Kidney (tissue), 14 donors: ENCODE measurements around the gene PPP6R3. TPM values are rescaled to one million over a fixed set of nuclear protein-coding genes. Genes with fewer than 3 reads are reported as not detected.

Source experiments
- DNase-seq, 5 donors: peaks; one replicate each; pipeline ENCODE4 v3.0.0-alpha.2; 2013 to 2020
- FAIRE-seq: peaks from 2 replicates; lab custom pipeline; 2012; peaks lifted over from hg19 to GRCh38; lab: Jason Lieb, UNC
- H3K27ac ChIP-seq, 2 donors: one replicate each; pipeline ENCODE4 v1.7.0; 2013; ENCODE audit warnings: low read depth in 2 of 2, low read length in 2 of 2, inconsistent platforms in 1 of 2
- H3K27me3 ChIP-seq: one replicate; pipeline ENCODE4 v1.7.1; 2013; ENCODE audit warnings: low read length, inconsistent platforms; ENCODE audit not compliant: control insufficient read depth, insufficient read depth
- H3K36me3 ChIP-seq, 3 donors: one replicate each; pipeline versions ENCODE4 v1.7.0 to v1.7.1; 2013; ENCODE audit warnings: low read length in 3 of 3, control low read depth in 1 of 3, inconsistent platforms in 1 of 3; ENCODE audit not compliant: insufficient read depth in 3 of 3, control insufficient read depth in 2 of 3
- H3K4me1 ChIP-seq, 3 donors: one replicate each; pipeline versions ENCODE4 v1.7.0 to v1.7.1; 2013; ENCODE audit warnings: low read length in 3 of 3, inconsistent platforms in 1 of 3, low read depth in 1 of 3; ENCODE audit not compliant: control insufficient read depth in 2 of 3, insufficient read depth in 2 of 3
- H3K4me3 ChIP-seq, 3 donors: one replicate each; pipeline versions ENCODE4 v1.7.0 to v1.8.1; 2013; ENCODE audit warnings: low read length in 3 of 3, control low read depth in 1 of 3, inconsistent platforms in 1 of 3
- H3K9ac ChIP-seq, 3 donors: one replicate each; pipeline versions ENCODE4 v1.7.0 to v1.7.1; 2013; ENCODE audit warnings: low read length in 3 of 3, control low read depth in 1 of 3, inconsistent platforms in 1 of 3
- H3K9me3 ChIP-seq, 3 donors: one replicate each; pipeline versions ENCODE4 v1.7.0 to v1.7.1; 2013; ENCODE audit warnings: low read length in 3 of 3, control low read depth in 1 of 3, inconsistent platforms in 1 of 3; ENCODE audit not compliant: control insufficient read depth in 2 of 3, insufficient read depth in 1 of 3
- intact Hi-C: fragments of 100-400 bp; cut with DNase I; formaldehyde crosslinking; loops from one replicate; pipeline ENCODE4 v1.11.1; 2022
- polyA plus RNA-seq: library from polyadenylated mRNA; stranded (reverse); fragments of 350-450 nt; fragmentation: Illumina TruSeq; extraction: RNeasy Lipid Tissue Mini Kit (QIAGEN cat#74804); gene quantifications from one replicate; pipeline ENCODE4 v1.2.3, GENCODE V29; 2014; ENCODE audit warnings: low read depth, low replicate concordance; ENCODE audit not compliant: insufficient read depth
- total RNA-seq: library from RNA; stranded (reverse); fragmentation: NEBNext Ultra II Directional; extraction: Animal tissue kit (Norgen Biotek cat#: 25700); gene quantifications from one replicate; pipeline ENCODE4 v1.2.1, GENCODE V29; 2021
- TF ChIP-seq, protein P1 (sequence below): IDR thresholded peaks from 3 replicates; pipeline ENCODE4 v1.5.1; 2012; ENCODE audit warnings: mild to moderate bottlenecking, moderate library complexity, borderline replicate concordance; ENCODE audit not compliant: insufficient read depth; ENCODE audit errors: extremely low read depth
- donor health status: control.
- donor health status: control.
- donor health status: control.
- donor health status: control.
- donor health status: control.
- donor health status: DM: yes; HTN: yes; CAD: no.
- donor health status: Normal renal cell carcinoma (clear cell type).

Gene PPP6R3
- total and polyA plus RNA-seq, 2 donors from 2014 or later: 30.3 to 108 TPM

DNA sequence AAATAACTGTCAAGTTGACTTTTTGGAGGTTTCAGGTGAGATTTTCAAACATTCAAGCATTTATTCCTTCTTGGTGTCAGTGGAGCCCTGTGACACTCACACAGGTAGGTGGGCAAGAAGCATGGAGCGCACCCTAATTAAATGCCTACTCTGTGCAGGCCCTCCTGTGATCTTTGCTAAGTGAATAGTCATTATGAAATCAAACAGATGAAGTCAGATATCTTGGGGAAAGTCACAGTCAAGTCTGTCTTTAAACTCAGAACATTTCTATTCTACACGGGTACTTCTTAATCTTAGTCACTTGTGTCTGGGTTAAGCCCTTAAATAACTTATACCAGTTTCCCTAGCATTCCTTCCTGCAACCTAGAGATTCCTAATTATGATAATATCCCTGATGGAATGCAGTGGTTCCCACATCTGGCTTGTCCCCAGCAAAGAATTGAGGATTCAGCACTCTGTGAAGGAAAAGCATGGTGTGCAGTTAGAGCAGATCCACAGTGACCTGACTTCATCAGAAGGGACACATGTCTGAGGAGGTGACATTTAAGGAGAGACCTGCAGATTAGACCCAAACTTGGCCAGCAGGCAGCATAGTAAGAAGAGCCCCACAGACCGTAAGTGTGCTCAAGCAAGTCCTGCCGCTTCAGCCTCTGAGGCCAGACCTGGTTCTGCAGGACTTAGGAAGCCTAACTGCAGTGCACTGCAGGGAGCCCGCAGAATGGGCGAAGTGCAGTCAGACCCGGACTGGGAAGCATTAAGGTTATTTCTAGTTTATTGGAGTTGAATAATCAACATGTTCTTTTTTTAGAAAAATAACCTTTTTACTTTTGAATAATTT lies 138.5 kb downstream of the PPP6R3 start:
- TF ChIP-seq, protein P1, sequence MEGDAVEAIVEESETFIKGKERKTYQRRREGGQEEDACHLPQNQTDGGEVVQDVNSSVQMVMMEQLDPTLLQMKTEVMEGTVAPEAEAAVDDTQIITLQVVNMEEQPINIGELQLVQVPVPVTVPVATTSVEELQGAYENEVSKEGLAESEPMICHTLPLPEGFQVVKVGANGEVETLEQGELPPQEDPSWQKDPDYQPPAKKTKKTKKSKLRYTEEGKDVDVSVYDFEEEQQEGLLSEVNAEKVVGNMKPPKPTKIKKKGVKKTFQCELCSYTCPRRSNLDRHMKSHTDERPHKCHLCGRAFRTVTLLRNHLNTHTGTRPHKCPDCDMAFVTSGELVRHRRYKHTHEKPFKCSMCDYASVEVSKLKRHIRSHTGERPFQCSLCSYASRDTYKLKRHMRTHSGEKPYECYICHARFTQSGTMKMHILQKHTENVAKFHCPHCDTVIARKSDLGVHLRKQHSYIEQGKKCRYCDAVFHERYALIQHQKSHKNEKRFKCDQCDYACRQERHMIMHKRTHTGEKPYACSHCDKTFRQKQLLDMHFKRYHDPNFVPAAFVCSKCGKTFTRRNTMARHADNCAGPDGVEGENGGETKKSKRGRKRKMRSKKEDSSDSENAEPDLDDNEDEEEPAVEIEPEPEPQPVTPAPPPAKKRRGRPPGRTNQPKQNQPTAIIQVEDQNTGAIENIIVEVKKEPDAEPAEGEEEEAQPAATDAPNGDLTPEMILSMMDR: no peak
- no peak overlapping the region for H3K4me3 ChIP-seq
- DNase-seq: no peak
- peaks cover 24 to 59% (median 50%) of the 10 kb centered on the region in 3 donors for H3K36me3 ChIP-seq
- no peaks in the 10 kb centered on the region for H3K9me3 ChIP-seq
- no peak overlapping the region for H3K27ac ChIP-seq
- no peaks in the 10 kb centered on the region for H3K27me3 ChIP-seq
- H3K4me1 ChIP-seq: no peaks in the 10 kb centered on the region
- intact Hi-C loops: no loop called here
- no peak for FAIRE-seq
- no peak overlapping the region for H3K9ac ChIP-seq

DNA sequence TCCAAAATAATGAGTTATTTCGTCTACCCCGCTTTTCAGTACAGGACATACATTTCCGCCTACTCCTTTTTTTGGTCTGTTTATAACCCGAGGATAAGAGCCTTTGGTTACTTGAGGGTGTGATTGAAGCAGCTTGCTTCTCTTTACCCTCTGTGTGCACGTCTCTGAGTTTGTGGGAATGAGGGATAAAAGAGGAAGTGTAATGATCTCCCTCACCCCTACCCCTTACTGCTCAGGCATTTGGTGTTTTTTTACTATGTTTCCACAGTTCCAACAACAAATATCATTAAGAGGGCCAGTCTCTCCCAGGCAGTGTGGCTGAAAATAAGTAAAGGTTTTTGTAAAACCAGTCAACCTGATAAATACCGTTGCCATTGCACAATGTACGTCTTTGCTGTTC lies 140.6 kb downstream of the PPP6R3 start:
- Histone ChIP-seq H3K9ac (no peak overlapping the region), H3K27ac (no peak overlapping the region), H3K27me3 (no peaks in the 10 kb centered on the region), H3K9me3 (no peaks in the 10 kb centered on the region), H3K4me3 (no peak overlapping the region), H3K4me1 (no peaks in the 10 kb centered on the region), H3K36me3 (peaks cover 25 to 71% (median 48%) of the 10 kb centered on the region in 3 donors)
- intact Hi-C loops: no loop called here
- DNase-seq (no peak), FAIRE-seq (no peak)
- TF ChIP-seq, protein P1: no peak

DNA sequence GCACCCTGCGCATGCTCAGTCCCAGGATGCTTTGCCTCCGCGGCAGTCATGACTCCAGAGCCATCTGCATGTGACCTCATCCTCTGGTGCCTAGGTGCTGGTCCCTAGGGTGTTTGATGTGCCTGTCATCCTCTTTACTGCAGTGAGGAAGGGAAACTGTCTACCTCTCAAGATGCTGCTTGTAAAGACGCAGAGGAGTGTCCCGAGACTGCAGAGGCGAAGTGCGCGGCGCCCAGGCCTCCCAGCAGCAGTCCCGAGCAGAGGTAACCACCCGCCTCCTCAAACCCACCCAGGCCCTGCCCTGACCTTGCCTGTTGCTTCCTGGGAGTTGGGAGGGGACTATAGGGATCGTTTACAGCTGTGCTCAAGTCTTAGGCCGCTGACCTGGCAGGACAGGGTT lies 149.2 kb downstream of the PPP6R3 start:
- peak in 3 of 5 donors; percentile 22 to 26 (median 25) for DNase-seq
- H3K9ac ChIP-seq: no peak overlapping the region
- H3K27me3 ChIP-seq: no peaks in the 10 kb centered on the region
- FAIRE-seq: no peak
- H3K9me3 ChIP-seq: no peaks in the 10 kb centered on the region
- intact Hi-C loops: no loop called here
- no peaks in the 10 kb centered on the region for H3K4me1 ChIP-seq
- TF ChIP-seq, protein P1: no peak
- peaks cover 9 to 56% (median 36%) of the 10 kb centered on the region in 3 donors for H3K36me3 ChIP-seq
- no peak overlapping the region for H3K27ac ChIP-seq
- H3K4me3 ChIP-seq: no peak overlapping the region
